GM10248 (cell line): ENCODE results near the gene PITPNC1.
"Not testable (repeated sequence)": the region's sequence is repeated elsewhere in the genome, so short reads cannot be mapped to it uniquely, and the experiment has no call there.

Experiments
- CTCF ChIA-PET: fragments of 300-600 bp; sonication (Branson Sonifier 250); formaldehyde crosslinking; extraction: SDS; loops from one replicate; lab custom pipeline; 2021; ENCODE audit warnings: antibody characterized with exemption; lab: Yijun Ruan, JAX
- POLR2A ChIA-PET: fragments of 350-650 bp; sonication (Branson Sonifier 250); formaldehyde crosslinking; extraction: SDS; loops from one replicate; lab custom pipeline; 2020; ENCODE audit warnings: antibody characterized with exemption; lab: Yijun Ruan, JAX
- DNase-seq: peaks from one replicate; pipeline ENCODE4 v3.0.0; 2012; ENCODE audit errors: extremely low spot score
- TF ChIP-seq, protein P1 (sequence below): IDR thresholded peaks from 2 replicates; pipeline ENCODE4 v1.5.1; 2012; ENCODE audit warnings: mild to moderate bottlenecking, low read depth; ENCODE audit errors: extremely low read depth, missing control alignments, control extremely low read depth

PITPNC1 gene

GRCh38 chr17:67376737-67377487, at the start of gene PITPNC1:
Gene PITPNC1, plus strand, starts transcription at chr17:67377281.
- ChIA-PET POLR2A (no interaction called here), CTCF (interaction anchor here (0.9 to 9.6 kb wide), 16 partner anchors 11 to 318 kb away, joined by 3 to 108 read pairs (median 14); partner anchors contain the start of gene PSMD12)
- peak; percentile 86 for DNase-seq
- TF ChIP-seq, protein P1, sequence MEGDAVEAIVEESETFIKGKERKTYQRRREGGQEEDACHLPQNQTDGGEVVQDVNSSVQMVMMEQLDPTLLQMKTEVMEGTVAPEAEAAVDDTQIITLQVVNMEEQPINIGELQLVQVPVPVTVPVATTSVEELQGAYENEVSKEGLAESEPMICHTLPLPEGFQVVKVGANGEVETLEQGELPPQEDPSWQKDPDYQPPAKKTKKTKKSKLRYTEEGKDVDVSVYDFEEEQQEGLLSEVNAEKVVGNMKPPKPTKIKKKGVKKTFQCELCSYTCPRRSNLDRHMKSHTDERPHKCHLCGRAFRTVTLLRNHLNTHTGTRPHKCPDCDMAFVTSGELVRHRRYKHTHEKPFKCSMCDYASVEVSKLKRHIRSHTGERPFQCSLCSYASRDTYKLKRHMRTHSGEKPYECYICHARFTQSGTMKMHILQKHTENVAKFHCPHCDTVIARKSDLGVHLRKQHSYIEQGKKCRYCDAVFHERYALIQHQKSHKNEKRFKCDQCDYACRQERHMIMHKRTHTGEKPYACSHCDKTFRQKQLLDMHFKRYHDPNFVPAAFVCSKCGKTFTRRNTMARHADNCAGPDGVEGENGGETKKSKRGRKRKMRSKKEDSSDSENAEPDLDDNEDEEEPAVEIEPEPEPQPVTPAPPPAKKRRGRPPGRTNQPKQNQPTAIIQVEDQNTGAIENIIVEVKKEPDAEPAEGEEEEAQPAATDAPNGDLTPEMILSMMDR, result no peak

- no peak for DNase-seq
- ChIA-PET CTCF (no interaction called here), POLR2A (interaction anchor here (0.6 kb wide), 1 partner anchor 320 kb away, joined by 3 read pairs; no protein-coding TSS in a partner anchor)
- TF ChIP-seq, protein P1, result no peak
Measured at GRCh38 chr17:67328026-67328425, 49.1 kb upstream of the PITPNC1 start.

GRCh38 chr17:67331381-67332161, 45.5 kb upstream of the PITPNC1 start:
- POLR2A ChIA-PET, result not testable (repeated sequence)

GRCh38 chr17:67332162-67332508, 44.9 kb upstream of the PITPNC1 start:
- POLR2A ChIA-PET, CTCF ChIA-PET, DNase-seq: not testable (repeated sequence)

More at GRCh38 chr17:67331381-67332161, 45.5 kb upstream of the PITPNC1 start:
- not testable (repeated sequence) for DNase-seq
- CTCF ChIA-PET, result interaction anchor here (1.0 kb wide), 1 partner anchor 9 kb away, joined by 3 read pairs; no protein-coding TSS in a partner anchor

GRCh38 chr17:67335245-67335835, 41.7 kb upstream of the PITPNC1 start:
- POLR2A ChIA-PET, result interaction anchor here (1.3 kb wide), 1 partner anchor 8 kb away, joined by 6 read pairs; no protein-coding TSS in a partner anchor
- CTCF ChIA-PET, result interaction anchor here (1.2 kb wide), 1 partner anchor 14 kb away, joined by 5 read pairs; no protein-coding TSS in a partner anchor
- DNase-seq, result no peak
- TF ChIP-seq, protein P1, result no peak

DNA sequence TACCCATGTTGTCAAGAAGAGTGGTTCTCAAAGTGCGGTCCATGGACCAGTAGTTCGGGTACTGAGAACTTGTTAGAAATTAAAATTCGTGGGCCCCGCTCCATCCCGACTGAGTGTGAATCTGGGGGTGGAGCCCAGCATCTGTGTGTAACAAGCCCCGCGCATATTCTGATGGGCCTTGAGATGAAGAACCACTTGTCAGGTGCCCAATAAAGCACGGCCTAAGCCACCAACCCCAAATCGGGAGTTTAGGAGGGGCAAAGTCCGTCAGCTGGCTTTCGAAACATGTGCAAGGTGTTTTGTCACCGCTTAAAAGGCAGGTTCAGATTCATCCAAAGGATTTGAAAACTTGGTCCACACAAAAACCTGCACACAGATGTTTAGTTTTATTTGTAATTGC, 40.2 kb upstream of the PITPNC1 start:
- CTCF ChIA-PET, result interaction anchor here (1.5 kb wide), 1 partner anchor 14 kb away, joined by 3 read pairs; no protein-coding TSS in a partner anchor
- no peak for DNase-seq
- TF ChIP-seq, protein P1, result no peak
- POLR2A ChIA-PET, result interaction anchor here (0.6 kb wide), 1 partner anchor 611 kb away, joined by 3 read pairs; no protein-coding TSS in a partner anchor

DNA sequence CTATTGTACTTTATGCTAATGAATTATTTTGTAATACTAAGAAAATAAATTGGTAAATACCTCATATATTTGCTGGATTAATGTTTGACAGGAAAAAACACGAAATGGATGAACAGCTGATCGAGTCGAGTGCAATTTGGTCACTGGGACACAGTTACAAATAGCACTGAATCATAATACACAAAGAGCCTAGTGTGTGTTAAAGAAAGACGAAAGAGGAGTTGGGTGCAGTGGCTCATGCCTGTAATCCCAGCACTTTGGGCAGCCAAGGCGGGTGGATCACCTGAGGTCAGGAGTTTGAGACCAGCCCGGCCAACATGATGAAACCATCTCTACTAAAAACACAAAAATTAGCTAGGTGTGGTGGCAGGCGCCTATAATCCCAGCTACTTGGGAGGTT, 38.7 kb upstream of the PITPNC1 start:
- DNase-seq, POLR2A ChIA-PET: not testable (repeated sequence)
- CTCF ChIA-PET, result interaction anchor here (1.0 to 2.5 kb wide), 2 partner anchors 11 to 16 kb away, joined by 3 to 5 read pairs; no protein-coding TSS in a partner anchor
